NCI-H2227 treated with DMSO at 0.1 percent for 48 hours (cell line): ENCODE data around the gene MEI4.

ENCODE experiments used
- DNase-seq: peaks from one replicate; lab custom pipeline; 2025; lab: John Stamatoyannopoulos, UW

MEI4 gene

DNA sequence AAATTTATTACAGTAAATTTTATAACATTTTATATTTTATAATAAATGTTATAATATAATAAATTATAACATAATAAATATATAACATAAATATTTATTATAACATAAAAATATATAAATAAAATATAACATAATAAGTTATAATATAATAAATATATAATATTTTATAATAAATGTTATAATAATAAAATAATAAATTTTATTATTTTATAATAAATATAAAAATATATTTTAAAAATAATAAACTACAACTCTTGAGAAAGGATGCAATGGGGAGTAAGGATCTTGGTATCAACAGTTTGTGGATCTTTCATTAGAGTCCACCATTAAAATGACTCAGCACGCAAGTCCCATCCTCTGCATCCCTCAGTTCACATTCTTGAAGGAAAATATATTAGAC lies 312.6 kb downstream of the MEI4 start:
- DNase-seq = no peak

DNA sequence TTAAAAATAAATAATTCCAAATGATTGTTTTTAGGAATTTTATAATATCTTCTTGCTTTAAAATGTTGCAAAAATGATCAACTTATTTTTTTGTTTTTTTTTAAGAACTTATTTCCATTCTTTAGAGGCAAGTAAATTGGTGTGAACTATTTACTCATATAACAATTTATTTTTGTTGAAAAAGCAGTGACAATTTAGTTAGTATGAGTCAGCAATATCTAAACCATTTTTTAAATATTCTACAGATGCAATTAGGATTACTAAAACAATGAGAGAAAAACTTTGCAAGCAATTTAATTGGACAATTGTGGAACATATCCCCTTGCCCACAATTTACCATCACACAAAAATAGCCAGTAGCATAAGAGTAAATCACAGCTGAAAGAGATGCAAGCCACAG lies 319.5 kb downstream of the MEI4 start:
- no peak for DNase-seq
